HG02981 (cell line): ENCODE measurements around the gene CLCF1.
"Not testable (repeated sequence)": the region's sequence is repeated elsewhere in the genome, so short reads cannot be mapped to it uniquely, and the experiment has no call there.

Experiments
- ATAC-seq: cut with Tn5 transposase; IDR thresholded peaks from one replicate; pipeline ENCODE4 v1.9.1; 2021; ENCODE audit warnings: mild to moderate bottlenecking, moderate library complexity; ENCODE audit not compliant: unreplicated experiment

CLCF1 gene

DNA sequence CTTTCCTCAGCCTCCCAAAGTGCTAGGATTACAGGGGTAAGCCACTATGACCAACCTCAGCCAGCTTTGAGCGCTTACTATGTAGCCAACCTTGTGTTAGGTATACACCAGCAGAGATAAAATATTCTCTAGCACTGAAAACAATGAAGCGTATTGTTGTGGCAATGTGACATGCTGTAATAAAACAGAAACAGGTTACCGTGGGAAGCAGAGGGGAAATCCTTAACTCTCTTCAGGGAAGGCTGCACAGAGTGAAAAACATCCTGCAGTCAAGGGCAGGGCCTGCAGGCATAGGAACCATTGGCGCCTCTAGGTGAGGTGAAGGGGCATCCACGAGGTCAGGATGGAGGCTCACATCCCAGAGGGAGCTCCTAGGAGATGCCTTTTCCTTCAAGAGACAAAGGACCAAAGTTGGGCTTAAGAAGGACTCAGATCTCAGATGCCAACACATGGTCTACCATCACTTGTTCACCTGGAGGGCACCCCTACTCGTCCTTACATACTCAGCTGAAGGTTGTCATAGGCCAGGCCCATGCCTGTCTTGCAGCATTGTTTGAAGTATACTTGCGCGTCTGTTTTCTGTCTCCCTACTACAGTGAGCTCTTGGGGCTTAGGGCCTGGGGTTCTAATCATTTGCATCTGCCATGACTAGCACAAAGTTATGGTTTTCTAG is 28.0 kb downstream of the CLCF1 start:
- ATAC-seq = no peak

DNA sequence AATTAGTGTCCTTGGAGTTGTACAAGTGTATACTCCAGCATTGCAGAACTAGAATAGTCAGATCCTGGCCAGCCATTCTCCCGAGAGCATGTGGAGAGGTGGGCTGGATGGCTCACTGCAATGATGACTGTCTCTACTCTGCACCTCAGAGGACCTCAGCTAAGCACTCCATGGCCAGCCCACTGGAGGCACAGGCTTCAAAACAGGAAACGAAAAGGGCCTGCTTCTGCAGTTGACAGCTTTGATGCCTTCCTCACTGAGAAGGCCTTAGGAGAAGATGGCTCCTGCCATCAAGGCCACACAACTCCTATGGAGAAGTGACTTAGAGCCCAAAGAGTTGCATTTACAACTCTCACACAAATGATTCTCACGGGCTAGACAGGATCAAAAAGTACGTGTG is 29.1 kb downstream of the CLCF1 start:
- no peak for ATAC-seq

DNA sequence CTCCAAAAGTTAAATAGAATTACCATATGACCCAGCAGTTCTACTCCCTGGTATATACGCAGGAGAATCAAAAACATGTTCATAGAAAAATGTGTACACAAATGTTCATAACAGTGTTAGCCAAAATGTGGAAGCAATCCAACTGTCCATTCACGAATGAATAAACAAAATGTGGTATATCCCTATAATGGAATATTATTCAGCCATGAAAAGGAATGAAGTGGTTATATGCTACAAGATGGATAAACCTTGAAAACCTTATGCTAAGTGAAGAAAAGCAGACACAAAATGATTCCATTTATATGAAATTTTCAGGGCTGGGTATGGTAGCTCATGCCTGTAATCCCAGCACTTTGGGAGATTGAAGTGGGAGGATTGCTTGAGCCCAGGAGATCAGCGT is 36.1 kb downstream of the CLCF1 start:
- ATAC-seq = no peak

DNA sequence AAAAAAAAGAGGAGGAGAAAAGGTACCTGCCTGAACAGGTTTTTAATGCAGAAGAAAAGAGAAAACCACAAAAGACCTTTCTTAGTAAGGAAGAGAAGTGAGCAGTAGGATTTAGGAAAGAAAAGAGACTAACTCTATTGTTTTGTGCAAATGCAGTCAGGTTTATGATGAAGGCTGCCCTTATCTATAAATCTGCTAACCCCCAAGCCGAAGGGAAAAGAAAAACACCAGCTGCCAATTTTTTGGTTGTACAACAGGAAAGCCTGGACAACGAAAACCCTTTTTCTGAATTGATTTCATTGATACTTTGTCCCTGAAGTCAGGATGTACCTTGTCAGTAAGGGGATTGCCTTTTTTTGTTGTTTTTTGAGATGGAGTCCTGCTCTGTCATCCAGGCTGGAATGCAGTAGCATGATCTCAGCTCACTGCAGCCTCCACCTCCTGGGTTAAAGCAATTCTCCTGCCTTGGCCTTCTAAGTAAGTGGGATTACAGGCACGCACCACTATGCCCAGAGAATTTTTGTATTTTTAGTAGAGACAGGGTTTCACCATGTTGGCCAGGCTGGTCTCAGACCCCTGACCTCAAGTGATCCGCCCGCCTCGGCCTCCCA is 41.2 kb downstream of the CLCF1 start:
- no peak for ATAC-seq

DNA sequence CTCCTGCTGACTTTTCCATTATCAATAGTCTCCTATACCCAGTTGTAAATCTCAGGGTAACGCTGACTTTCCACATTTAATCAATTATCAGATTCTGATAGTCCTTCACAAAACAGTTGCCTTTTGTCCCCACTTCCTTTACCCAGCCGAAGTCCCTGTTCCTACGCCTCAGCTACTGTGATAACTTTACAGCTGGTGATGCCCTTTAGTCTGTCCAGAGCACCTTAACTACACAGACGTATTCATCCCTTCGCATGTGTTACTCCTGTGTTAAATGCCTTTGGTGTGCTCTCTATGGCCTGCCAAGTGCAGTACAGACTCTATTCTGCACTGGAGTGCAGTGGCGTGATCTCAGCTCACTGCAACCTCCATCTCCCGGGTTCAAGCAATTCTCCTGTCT is 49.9 kb downstream of the CLCF1 start:
- ATAC-seq = no peak

GRCh38 chr11:67322049-67322448 is 51.3 kb downstream of the CLCF1 start:
- ATAC-seq = no peak

DNA sequence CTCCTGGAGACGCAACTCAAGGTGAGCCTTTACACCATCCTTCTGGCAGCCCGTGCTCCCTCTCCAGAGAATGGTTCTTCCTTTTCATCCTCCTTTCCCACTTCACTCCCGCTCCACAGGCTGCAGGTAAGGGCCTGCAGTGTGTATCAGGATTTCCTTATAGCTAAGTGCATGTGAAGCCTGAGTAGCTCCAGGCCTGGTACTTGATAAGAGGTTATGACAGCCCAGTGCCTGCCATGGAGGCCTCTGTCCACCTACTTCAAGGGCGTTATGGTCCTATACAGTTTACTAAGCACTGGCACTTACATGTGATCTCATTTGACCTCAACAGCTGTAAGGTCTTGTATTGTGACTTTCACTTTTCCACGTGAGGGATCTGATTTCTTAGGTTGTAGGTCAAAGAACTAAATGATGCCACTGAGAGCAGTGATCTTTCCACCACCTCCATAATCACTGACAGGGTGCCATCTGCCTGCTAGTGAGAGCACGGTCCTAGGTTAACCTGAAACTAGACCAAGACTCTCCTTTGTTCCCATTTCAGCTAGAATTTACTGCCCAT is 52.0 kb downstream of the CLCF1 start:
- no peak for ATAC-seq

GRCh38 chr11:67320691-67321090 is 52.7 kb downstream of the CLCF1 start:
- ATAC-seq = no peak

DNA sequence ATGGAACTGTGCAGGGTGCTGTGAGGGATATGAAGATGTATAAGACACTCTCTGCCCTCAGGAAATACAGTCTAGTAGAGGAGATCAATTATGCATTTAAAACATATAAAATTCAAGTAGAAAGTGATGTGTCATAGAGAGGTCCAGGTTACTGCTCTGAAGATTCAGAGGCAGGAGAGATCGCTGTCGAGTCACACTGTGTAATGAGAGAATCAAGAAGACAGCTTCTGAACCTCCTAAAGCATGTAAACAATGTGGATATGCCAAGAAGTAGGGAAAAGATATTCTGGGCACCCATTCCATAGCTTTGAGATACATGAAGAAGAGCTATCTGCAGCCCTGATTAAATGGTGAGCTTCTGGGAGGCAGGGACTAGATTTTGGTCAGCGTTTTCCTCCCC is 53.4 kb downstream of the CLCF1 start:
- ATAC-seq = no peak

DNA sequence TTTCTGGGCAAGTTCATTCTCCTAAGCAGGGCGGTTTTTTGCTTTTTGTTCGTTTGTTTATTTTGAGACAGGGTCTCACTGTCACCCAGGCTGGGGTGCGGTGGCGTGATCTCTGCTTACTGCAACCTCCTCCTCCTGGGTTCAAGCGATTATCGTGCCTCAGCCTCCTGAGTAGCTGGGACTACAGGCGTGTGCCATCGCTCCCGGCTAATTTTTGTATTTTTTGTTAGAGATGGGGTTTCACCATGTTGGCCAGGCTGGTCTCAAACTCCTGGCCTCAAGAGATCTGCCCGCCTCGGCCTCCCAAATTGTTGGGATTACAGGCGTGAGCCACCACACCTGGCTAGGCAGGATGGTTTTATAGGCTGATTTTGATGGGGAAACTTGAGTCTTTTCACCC is 54.5 kb downstream of the CLCF1 start:
- ATAC-seq = not testable (repeated sequence)

GRCh38 chr11:67317888-67318555 is 55.4 kb downstream of the CLCF1 start:
- ATAC-seq = peak; percentile 18

DNA sequence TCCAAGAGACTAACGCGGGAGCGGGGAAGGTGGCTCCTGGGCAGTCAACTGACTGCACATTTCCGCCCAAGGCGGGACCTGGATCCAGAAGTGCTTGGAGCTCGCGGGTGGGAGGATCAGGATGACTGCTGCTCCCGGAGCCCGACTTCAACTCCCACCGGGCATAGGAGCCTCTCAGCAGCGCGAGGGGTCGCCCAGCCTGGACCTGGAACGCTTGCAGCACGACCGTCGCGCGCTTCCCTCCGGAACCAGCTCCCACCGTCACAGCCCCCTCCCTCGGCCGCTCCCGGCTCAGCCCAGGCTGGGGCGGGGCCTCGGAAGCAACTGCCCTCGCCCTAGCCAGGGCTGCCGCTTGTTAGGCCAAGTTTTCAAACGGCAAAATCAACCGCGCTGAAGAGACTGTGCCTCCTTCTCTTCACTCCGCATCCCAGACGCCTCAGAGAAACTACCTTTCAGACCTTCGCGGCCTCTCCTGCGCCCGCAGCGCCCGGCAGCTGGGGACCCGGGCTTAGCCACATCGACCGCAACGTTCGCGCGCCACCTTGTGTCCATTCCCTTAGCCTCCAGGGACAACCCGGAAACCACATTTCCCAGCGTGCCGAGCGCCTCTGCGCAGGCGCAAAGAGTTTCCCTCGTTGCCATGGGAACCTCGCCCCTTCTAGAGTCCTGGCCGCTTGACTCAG is 56.1 kb downstream of the CLCF1 start:
- peak; percentile 86 for ATAC-seq

- ATAC-seq = no peak
These were observed 56.6 kb downstream of the CLCF1 start for GRCh38 chr11:67316882-67317204.

- no peak for ATAC-seq
These were observed 58.0 kb downstream of the CLCF1 start for GRCh38 chr11:67315325-67315909.

DNA sequence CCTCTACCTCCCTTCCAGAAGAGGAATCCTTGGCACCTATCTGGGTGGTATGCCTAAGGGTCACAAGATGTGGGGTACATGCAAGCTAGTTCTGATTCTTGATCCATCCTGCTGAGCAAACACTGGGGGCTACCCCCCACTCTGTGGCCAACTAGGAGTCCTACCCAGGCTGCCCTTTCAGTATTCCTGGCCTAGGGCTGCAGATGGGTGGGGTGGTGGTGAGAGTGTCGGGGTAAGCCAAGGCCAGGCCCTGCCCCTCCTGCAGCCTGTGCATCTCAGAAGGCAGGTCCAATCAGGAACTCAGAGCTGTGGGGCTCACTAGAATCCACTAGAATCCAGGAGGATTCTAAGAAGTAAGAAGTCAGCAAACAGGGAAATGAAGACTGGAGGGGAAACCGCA is 59.2 kb downstream of the CLCF1 start:
- ATAC-seq = no peak
